ENCODE data around the gene ACOXL.
"Not testable (repeated sequence)": the region's sequence is repeated elsewhere in the genome, so short reads cannot be mapped to it uniquely, and the experiment has no call there.

ACOXL gene

DNA sequence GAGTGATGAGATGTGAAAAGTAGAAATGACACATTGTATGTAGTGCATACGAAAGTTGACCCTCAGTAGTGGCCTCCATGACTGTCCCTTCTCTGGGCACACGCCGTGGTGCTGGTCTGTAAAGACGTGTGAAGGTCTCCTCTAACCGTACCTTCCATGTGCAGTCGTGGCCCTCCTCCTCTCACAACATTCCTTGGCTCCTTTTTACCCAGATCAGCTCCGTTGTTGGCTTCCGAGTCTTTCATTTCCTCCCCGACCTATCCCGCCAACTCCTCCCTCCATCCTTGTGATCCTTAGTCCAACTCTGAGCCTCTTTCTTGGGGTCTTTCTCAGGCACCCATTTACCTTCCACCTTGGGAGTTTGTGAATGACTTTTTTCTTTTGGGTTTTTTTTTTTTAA lies 227.9 kb downstream of the ACOXL start:
- TF ChIP-seq, protein P1, sequence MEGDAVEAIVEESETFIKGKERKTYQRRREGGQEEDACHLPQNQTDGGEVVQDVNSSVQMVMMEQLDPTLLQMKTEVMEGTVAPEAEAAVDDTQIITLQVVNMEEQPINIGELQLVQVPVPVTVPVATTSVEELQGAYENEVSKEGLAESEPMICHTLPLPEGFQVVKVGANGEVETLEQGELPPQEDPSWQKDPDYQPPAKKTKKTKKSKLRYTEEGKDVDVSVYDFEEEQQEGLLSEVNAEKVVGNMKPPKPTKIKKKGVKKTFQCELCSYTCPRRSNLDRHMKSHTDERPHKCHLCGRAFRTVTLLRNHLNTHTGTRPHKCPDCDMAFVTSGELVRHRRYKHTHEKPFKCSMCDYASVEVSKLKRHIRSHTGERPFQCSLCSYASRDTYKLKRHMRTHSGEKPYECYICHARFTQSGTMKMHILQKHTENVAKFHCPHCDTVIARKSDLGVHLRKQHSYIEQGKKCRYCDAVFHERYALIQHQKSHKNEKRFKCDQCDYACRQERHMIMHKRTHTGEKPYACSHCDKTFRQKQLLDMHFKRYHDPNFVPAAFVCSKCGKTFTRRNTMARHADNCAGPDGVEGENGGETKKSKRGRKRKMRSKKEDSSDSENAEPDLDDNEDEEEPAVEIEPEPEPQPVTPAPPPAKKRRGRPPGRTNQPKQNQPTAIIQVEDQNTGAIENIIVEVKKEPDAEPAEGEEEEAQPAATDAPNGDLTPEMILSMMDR (IDR thresholded peaks at IDR 0.05; ENCODE audit: extremely low read depth, missing control alignments): no peak
- DNase-seq (ENCODE audit: low spot score): no peak

DNA sequence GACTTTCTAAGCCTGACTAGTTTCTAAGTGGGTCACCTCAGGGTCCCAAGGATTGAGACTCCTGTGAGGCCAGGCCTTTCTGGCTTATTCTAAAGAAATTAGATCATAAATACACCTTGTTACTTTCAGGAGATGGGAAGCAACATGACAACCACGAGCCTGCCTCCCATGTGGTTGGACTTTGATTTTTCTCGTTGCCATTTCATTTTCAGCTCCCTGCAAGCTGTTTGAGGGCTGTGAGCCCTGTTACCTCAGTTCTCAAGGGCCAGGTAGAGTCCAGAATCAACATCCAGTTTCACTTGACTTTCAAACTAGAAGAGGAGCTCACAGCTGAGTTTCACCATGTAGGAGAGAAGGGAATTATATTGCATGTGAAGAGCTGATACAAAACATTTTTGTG lies 228.6 kb downstream of the ACOXL start:
- no peak for DNase-seq (ENCODE audit: low spot score)
- TF ChIP-seq, protein P1 (IDR thresholded peaks at IDR 0.05; ENCODE audit: extremely low read depth, missing control alignments): no peak

DNA sequence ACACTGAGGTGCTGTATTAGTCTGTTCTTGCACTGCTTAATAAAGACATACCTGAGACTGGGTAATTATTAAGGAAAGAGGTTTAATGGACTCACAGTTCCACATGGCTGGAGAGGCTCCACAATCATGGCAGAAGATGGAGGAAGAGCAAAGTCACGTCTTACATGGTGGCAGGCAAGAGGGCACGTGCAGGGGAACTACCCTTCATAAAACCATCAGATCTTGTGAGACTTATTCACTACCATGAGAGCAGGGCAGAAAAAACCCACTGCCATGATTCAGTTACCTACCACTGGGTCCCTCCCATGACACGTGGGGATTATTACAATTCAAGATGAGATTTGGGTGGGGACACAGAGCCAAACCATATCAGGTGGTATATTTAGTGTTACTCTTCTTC lies 229.3 kb downstream of the ACOXL start:
- DNase-seq (ENCODE audit: low spot score): not testable (repeated sequence)

DNA sequence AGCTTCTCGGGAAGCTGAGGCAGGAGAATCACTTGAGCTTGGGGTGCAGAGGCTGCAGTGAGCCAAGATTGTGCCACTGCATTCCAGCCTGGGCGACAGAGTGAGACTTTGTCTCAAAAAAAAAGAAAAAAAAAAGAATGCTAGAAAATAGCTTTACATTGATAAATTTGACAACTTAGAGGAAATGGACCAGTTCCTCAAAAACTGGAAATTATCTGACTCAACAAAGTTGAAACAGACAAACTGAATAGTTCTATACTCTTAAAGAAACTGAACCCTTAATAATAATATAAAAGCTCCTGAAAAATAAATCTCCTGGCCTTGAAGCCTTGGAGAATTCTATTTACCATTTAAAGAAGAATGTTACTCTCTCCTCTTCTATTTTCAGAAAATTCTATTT lies 237.3 kb downstream of the ACOXL start:
- DNase-seq (ENCODE audit: low spot score): no peak
- TF ChIP-seq, protein P1 (IDR thresholded peaks at IDR 0.05; ENCODE audit: extremely low read depth, missing control alignments): no peak

DNA sequence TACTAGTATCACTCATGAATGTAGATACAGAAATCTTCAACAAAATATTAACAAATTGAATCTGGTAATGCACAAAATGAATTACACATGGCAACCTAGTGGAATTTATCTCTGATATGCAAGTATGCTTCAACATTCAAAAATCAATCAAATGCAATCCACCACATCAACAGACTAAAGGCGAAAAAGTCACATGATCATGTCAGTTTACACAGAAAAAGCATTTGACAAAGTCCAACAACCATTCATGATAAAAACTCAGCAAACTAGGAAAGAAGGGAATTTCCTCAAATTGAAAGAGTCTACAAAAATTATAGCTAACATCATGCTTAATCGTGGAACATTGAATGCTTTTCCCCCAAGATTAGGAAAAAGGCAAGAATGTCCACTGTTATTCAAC lies 237.8 kb downstream of the ACOXL start:
- DNase-seq (ENCODE audit: low spot score): no peak
- TF ChIP-seq, protein P1 (IDR thresholded peaks at IDR 0.05; ENCODE audit: extremely low read depth, missing control alignments): no peak

DNA sequence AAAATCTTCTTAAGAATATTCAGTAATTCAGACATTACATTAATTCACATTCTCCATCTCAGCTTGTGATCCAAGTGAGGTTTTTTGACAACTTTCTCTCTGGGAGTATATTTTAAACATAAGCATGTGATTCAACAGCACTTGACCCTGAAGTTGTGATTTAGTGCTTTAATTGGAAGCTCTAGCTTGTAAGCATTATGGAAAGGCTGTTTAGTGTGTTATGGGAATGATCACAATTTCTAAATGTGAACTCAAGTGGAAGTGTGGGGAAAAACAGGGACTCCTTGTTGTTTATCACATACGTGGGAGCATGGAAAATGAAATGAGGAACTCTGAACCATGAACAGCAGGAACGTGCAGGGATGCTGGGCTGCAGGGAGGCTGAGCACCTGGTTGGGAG lies 239.4 kb downstream of the ACOXL start:
- no peak for DNase-seq (ENCODE audit: low spot score)
- TF ChIP-seq, protein P1 (IDR thresholded peaks at IDR 0.05; ENCODE audit: extremely low read depth, missing control alignments): no peak

DNA sequence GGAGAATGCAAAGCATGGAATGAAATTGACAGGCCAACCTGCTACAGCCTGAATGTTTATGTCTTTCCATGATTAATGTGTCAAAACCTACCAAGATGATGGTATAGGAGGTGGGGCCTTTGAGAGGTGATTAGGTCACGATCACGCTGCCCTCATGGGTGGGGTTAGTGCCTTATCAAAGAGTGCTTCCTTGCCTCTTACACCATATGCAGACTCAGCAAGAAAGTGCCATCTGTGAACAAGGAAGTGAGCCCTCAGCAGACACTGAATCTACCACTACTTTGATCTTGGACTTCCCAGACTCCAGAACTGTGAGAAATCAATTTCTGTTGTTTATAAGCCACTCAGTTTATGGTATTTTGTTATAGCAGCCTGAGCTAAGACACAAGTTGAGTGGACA lies 240.9 kb downstream of the ACOXL start:
- DNase-seq (ENCODE audit: low spot score): no peak
- TF ChIP-seq, protein P1 (IDR thresholded peaks at IDR 0.05; ENCODE audit: extremely low read depth, missing control alignments): no peak

DNA sequence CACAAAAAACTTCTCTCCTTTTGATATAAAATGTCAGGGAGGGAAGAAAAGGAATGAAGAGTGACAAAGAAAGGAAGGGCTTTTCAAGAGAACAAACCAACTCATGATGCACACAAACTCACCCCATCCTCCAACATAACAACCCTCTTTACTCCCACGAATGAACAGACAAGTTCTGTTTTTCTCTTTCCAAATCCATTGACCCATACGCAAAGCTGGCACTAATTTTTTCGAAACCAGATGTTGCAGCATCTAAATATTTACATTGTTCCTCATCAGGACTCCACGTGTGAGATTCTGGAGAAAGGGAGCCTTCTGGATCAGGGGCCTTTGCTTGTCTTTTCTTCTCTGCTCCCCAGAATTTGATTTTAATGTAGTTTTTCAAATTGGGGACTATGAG lies 245.0 kb downstream of the ACOXL start:
- DNase-seq (ENCODE audit: low spot score): no peak
- TF ChIP-seq, protein P1 (IDR thresholded peaks at IDR 0.05; ENCODE audit: extremely low read depth, missing control alignments): no peak
